ENCODE results near the gene TMPRSS3. TPM values are rescaled to one million over a fixed set of nuclear protein-coding genes. Genes with fewer than 3 reads are reported as not detected.

Gene TMPRSS3
- polyA plus RNA-seq, 4 donors, result 1.6 to 3.1 (median 2.2) TPM

DNA sequence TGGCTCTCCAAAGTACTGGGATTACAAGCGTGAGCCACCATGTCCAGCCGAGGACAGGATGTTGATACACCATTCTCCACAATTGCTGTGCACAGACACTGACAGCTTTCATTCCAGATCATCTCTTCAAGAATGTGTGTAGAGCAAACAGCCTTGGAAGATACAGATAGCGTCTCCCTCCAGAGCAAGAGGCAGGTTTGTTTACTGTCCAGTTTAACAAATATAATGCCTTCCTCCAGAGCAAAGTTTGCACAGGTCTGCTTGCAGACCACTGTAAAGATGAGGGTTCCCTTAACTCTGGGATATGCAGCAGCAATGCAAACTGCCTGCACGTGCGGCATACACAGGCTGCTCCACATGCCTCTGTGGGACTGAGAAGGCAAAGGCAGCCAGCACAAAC, 4.6 kb downstream of the TMPRSS3 start:
- DNase-seq (ENCODE audit: low read depth in 4 of 4, low spot score in 2 of 4), result no peak

- DNase-seq (ENCODE audit: low read depth in 4 of 4, low spot score in 2 of 4), result no peak
These were observed 5.2 kb downstream of the TMPRSS3 start for GRCh38 chr21:42390696-42391095.

DNA sequence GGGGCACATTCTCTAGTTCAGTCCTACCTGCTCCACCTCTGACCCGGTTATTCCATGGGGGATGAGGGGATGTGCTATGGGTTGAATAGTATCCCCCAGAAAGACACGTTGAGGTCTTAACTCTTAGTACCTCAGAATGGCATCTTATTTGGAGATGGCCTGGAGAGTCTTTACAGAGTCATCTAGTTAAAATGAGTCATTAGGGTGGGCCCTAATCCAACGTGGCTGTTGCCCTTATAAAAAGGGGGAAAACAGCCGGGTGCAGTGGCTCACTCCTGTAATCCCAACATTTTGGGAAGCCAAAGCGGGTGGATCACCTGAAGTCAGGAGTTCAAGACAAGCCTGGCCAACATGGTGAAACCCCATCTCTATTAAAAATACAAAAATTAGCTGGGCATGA, 5.7 kb downstream of the TMPRSS3 start:
- no peak for DNase-seq (ENCODE audit: low read depth in 4 of 4, low spot score in 2 of 4)

GRCh38 chr21:42389449-42389835, 6.4 kb downstream of the TMPRSS3 start:
- DNase-seq (ENCODE audit: low read depth in 4 of 4, low spot score in 2 of 4), result peak in 1 of 4 donors; percentile 47

DNA sequence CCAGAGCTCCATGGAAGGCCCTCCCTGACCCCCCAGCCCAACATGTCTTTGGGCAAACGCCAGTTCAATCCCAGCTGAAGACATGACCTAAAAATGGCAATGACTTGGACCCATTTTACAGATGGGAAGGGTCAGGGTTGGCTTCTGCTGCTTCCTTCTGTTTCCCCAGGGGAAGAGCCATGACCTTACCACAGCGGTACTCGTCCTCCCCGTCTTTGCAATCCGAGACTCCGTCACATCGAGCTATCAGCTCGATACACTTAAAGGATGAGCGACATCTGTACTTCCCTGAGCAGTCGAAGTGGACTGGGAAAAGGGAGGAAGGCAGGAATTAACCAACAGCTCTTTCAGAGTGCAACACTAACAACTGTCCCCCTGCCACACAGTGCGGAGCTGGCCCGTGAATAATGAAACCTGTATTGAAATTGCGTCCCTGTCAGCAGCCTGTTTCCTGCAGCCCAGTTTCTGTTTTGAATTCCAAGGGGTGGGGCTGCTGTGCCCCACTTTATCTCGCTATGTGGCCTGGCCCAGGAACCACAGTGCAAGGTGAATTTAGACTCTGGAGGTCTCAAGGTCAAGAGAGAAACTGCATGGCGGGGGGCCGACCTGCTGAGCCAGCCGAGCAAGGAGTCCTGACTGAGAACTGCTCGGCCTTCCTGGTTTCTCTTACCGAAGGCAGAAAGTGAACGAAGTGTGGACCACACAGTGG, 7.0 kb downstream of the TMPRSS3 start:
- DNase-seq (ENCODE audit: low read depth in 4 of 4, low spot score in 2 of 4), result no peak

DNA sequence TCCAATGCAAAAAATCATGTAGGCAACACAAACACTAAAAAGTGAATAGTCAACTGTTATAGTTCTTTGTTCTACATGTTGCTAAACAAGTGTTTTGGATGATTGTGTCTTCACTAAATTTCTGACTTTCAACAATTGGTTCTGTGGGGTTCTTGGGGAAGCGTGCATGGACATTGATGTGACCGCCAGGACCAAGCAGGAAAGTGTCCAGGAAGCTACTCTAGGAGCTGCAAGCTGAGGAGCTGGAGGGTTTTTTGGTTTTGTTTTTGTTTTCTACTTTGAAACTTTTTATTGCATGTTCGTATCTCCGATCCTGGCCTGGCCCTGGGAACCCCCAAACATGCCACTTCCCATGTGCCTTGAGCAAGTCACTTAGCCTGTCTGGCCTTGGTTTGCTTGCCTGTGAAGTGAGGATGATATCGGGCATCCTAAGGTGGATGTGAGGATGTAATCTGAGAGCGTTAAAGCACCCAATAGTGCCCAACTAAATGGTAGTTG, 8.0 kb downstream of the TMPRSS3 start:
- no peak for DNase-seq (ENCODE audit: low read depth in 4 of 4, low spot score in 2 of 4)

GRCh38 chr21:42387164-42387563, 8.7 kb downstream of the TMPRSS3 start:
- no peak for DNase-seq (ENCODE audit: low read depth in 4 of 4, low spot score in 2 of 4)

- no peak for DNase-seq (ENCODE audit: low read depth in 4 of 4, low spot score in 2 of 4)
These were observed 9.7 kb downstream of the TMPRSS3 start for GRCh38 chr21:42386034-42386591.

- DNase-seq (ENCODE audit: low read depth in 4 of 4, low spot score in 2 of 4), result no peak
These were observed 10.2 kb downstream of the TMPRSS3 start for GRCh38 chr21:42385619-42386018.

DNA sequence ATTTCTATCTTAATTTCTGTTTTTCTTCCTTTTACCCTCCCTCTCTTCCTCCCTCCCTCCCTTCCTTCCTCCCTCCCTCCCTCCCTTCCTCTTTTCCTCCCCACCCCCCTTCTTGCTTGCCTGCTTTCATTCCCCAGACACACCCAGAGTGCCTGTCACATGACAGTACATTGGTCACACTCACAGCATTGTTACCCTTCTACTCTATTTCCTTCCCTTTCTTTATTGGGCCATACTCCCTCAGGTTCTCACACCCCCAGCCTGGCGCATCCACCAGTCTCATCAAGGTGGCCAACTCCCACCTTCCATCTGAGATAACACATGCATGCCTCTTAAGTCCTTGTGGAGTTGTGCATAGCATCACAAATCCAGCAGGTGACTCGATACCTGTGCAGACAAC, 10.9 kb downstream of the TMPRSS3 start:
- no peak for DNase-seq (ENCODE audit: low read depth in 4 of 4, low spot score in 2 of 4)

- DNase-seq (ENCODE audit: low read depth in 4 of 4, low spot score in 2 of 4), result no peak
These were observed 11.5 kb downstream of the TMPRSS3 start for GRCh38 chr21:42384156-42384945.

- no peak for DNase-seq (ENCODE audit: low read depth in 4 of 4, low spot score in 2 of 4)
These were observed 12.5 kb downstream of the TMPRSS3 start for GRCh38 chr21:42383331-42383730.

DNA sequence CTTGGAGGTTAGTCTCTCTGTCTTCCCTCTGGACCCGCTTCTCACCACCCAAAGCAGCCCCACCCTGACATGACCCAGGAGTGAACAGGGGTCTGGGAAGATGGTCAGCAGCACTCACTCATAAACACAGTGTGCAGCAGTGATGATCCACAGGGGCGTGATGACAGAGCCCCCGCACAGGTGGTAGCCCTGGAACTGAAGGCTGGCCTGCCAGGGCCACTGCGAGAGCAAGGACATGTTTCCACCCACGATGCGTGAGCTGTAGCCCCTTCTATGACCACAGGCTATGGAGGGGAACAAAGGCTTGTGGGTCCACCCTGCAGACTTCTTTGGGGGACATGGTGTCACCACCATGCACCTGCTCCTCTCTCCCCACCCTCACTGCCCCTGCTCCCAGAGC, 12.9 kb downstream of the TMPRSS3 start:
- no peak for DNase-seq (ENCODE audit: low read depth in 4 of 4, low spot score in 2 of 4)

DNA sequence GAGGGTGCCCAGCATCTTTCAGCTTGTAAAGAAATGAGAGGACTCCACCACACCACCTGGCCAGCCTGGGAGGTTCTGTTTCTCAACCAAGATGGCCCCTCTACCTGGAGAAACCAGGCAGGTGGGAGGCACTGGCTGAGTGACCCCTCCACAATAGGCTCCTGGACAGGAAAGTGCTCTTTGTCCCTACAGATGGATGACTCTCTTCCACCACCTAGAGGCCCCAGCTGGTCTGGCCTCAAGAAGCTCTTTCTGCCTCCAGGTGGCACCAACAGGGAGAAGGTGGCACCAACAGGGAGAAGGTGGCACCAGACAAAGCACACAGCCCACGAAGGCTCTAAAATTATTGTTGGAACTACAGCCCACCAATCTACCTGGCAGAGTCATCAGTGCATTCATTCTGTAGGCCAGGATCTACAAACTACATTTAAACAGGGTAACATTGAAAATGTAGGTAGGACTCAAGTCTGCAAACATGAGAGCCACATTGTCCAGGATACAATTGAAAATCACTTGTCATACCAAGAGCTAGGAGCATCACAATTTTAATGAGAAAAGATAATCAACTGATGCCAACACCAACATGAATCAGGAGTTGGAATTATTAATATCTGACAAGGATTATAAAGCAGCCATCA, 14.4 kb downstream of the TMPRSS3 start:
- no peak for DNase-seq (ENCODE audit: low read depth in 4 of 4, low spot score in 2 of 4)

- no peak for DNase-seq (ENCODE audit: low read depth in 4 of 4, low spot score in 2 of 4)
These were observed 16.2 kb downstream of the TMPRSS3 start for GRCh38 chr21:42379426-42380215.

GRCh38 chr21:42378418-42378817, 17.4 kb downstream of the TMPRSS3 start:
- no peak for DNase-seq (ENCODE audit: low read depth in 4 of 4, low spot score in 2 of 4)

DNA sequence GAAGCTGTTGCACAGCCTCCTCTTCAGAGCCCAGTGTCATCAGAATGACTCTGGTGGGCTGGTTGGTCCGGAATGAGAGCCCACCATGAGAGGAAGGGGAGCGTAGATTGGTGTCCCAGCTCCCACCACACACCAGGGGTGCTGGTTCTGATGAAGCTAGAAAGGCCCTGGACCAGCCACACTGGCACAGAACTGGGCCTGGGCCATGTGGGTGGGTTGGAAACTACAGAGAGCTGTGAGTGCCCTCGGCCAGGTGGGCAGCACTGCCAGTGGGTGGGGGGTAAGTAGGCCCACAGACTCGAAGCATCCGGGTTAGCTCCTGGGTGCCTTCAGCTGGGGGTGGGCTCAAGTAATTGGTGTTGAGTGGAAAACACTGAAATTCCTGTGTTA, 17.9 kb downstream of the TMPRSS3 start:
- no peak for DNase-seq (ENCODE audit: low read depth in 4 of 4, low spot score in 2 of 4)

- no peak for DNase-seq (ENCODE audit: low read depth in 4 of 4, low spot score in 2 of 4)
These were observed 18.5 kb downstream of the TMPRSS3 start for GRCh38 chr21:42377211-42377950.

DNA sequence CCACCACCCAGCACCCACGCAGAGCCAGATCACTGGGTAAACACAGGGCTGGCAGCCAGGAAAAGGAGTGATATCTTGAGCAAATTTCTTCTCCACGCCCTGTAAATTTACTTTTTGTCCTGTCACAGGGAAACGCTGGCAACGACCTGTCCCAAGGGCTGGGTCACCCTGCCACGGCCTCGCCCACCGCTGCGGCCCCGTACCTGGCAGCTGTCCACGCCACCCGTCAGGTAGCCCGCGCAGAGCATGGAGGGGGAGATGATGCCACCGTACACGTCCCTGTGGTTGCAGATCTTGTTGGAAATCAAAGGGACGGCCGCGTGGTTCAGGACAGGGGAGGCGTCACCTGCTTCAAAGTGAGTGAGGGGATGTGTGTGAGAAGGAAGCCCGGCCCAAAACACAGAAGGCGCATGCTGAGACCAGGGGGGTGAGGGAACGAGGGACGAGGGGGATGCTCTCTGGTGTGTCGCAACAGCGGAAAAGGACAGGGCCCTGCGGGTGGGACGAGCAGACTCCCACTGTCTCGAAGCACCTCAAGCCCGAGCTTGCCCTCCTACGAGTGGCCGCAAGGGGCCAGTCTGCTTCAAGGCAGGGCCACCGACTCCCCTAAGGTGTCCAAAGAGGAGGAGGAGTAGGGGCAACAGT, 19.4 kb downstream of the TMPRSS3 start:
- no peak for DNase-seq (ENCODE audit: low read depth in 4 of 4, low spot score in 2 of 4)

All from left renal cortex interstitium (tissue), 4 donors.